ENCODE measurements around the gene FSHR.

The FSHR gene

GRCh38 chr2:49167131-49167530 lies 12.8 kb upstream of the FSHR start:
- Histone ChIP-seq H3K4me3 (ENCODE audit: low read length in 2 of 2) (no peak overlapping the region), H3K9ac (ENCODE audit: low read length in 2 of 2) (no peak overlapping the region), H3K36me3 (ENCODE audit: control insufficient read depth in 2 of 2, insufficient read depth in 2 of 2, low read length in 2 of 2) (no peaks in the 10 kb centered on the region), H3K27ac (ENCODE audit: low read length) (no peak overlapping the region), H3K4me1 (ENCODE audit: control insufficient read depth, insufficient read depth, low read length) (no peaks in the 10 kb centered on the region), H3K9me3 (ENCODE audit: control insufficient read depth in 2 of 2, low read length in 2 of 2) (no peaks in the 10 kb centered on the region), H3K27me3 (ENCODE audit: control insufficient read depth in 1 of 2, insufficient read depth in 2 of 2, low read length in 2 of 2) (no peaks in the 10 kb centered on the region)

- Histone ChIP-seq H3K4me3 (ENCODE audit: low read length in 2 of 2) (no peak overlapping the region), H3K9ac (ENCODE audit: low read length in 2 of 2) (no peak overlapping the region), H3K27me3 (ENCODE audit: control insufficient read depth in 1 of 2, insufficient read depth in 2 of 2, low read length in 2 of 2) (no peaks in the 10 kb centered on the region), H3K4me1 (ENCODE audit: control insufficient read depth, insufficient read depth, low read length) (no peaks in the 10 kb centered on the region), H3K9me3 (ENCODE audit: control insufficient read depth in 2 of 2, low read length in 2 of 2) (no peaks in the 10 kb centered on the region), H3K36me3 (ENCODE audit: control insufficient read depth in 2 of 2, insufficient read depth in 2 of 2, low read length in 2 of 2) (no peaks in the 10 kb centered on the region), H3K27ac (ENCODE audit: low read length) (no peak overlapping the region)
Measured at GRCh38 chr2:49165662-49166061, 11.3 kb upstream of the FSHR start.

GRCh38 chr2:49164729-49165128 lies 10.4 kb upstream of the FSHR start:
- H3K27ac ChIP-seq (ENCODE audit: low read length), result no peak overlapping the region
- H3K9me3 ChIP-seq (ENCODE audit: control insufficient read depth in 2 of 2, low read length in 2 of 2), result no peaks in the 10 kb centered on the region
- H3K4me3 ChIP-seq (ENCODE audit: low read length in 2 of 2), result no peak overlapping the region
- H3K27me3 ChIP-seq (ENCODE audit: control insufficient read depth in 1 of 2, insufficient read depth in 2 of 2, low read length in 2 of 2), result no peaks in the 10 kb centered on the region
- H3K36me3 ChIP-seq (ENCODE audit: control insufficient read depth in 2 of 2, insufficient read depth in 2 of 2, low read length in 2 of 2), result no peaks in the 10 kb centered on the region
- H3K9ac ChIP-seq (ENCODE audit: low read length in 2 of 2), result no peak overlapping the region
- H3K4me1 ChIP-seq (ENCODE audit: control insufficient read depth, insufficient read depth, low read length), result no peaks in the 10 kb centered on the region

- no peaks in the 10 kb centered on the region for H3K9me3 ChIP-seq (ENCODE audit: control insufficient read depth in 2 of 2, low read length in 2 of 2)
- H3K9ac ChIP-seq (ENCODE audit: low read length in 2 of 2), result no peak overlapping the region
- H3K4me1 ChIP-seq (ENCODE audit: control insufficient read depth, insufficient read depth, low read length), result no peaks in the 10 kb centered on the region
- no peak overlapping the region for H3K4me3 ChIP-seq (ENCODE audit: low read length in 2 of 2)
- H3K36me3 ChIP-seq (ENCODE audit: control insufficient read depth in 2 of 2, insufficient read depth in 2 of 2, low read length in 2 of 2), result no peaks in the 10 kb centered on the region
- no peaks in the 10 kb centered on the region for H3K27me3 ChIP-seq (ENCODE audit: control insufficient read depth in 1 of 2, insufficient read depth in 2 of 2, low read length in 2 of 2)
- H3K27ac ChIP-seq (ENCODE audit: low read length), result no peak overlapping the region
Measured at GRCh38 chr2:49162151-49162550, 7.8 kb upstream of the FSHR start.

- no peaks in the 10 kb centered on the region for H3K27me3 ChIP-seq (ENCODE audit: control insufficient read depth in 1 of 2, insufficient read depth in 2 of 2, low read length in 2 of 2)
- H3K9ac ChIP-seq (ENCODE audit: low read length in 2 of 2), result no peak overlapping the region
- H3K4me1 ChIP-seq (ENCODE audit: control insufficient read depth, insufficient read depth, low read length), result no peaks in the 10 kb centered on the region
- no peak overlapping the region for H3K27ac ChIP-seq (ENCODE audit: low read length)
- H3K9me3 ChIP-seq (ENCODE audit: control insufficient read depth in 2 of 2, low read length in 2 of 2), result no peaks in the 10 kb centered on the region
- H3K4me3 ChIP-seq (ENCODE audit: low read length in 2 of 2), result no peak overlapping the region
- no peaks in the 10 kb centered on the region for H3K36me3 ChIP-seq (ENCODE audit: control insufficient read depth in 2 of 2, insufficient read depth in 2 of 2, low read length in 2 of 2)
Measured at GRCh38 chr2:49154891-49155290, 576 bp upstream of the FSHR start.

GRCh38 chr2:49153252-49153651 lies 1.1 kb downstream of the FSHR start:
- Histone ChIP-seq H3K4me1 (ENCODE audit: control insufficient read depth, insufficient read depth, low read length) (no peaks in the 10 kb centered on the region), H3K27me3 (ENCODE audit: control insufficient read depth in 1 of 2, insufficient read depth in 2 of 2, low read length in 2 of 2) (no peaks in the 10 kb centered on the region), H3K27ac (ENCODE audit: low read length) (no peak overlapping the region), H3K9ac (ENCODE audit: low read length in 2 of 2) (no peak overlapping the region), H3K9me3 (ENCODE audit: control insufficient read depth in 2 of 2, low read length in 2 of 2) (no peaks in the 10 kb centered on the region), H3K36me3 (ENCODE audit: control insufficient read depth in 2 of 2, insufficient read depth in 2 of 2, low read length in 2 of 2) (no peaks in the 10 kb centered on the region), H3K4me3 (ENCODE audit: low read length in 2 of 2) (no peak overlapping the region)

- H3K27me3 ChIP-seq (ENCODE audit: control insufficient read depth in 1 of 2, insufficient read depth in 2 of 2, low read length in 2 of 2), result no peaks in the 10 kb centered on the region
- no peak overlapping the region for H3K9ac ChIP-seq (ENCODE audit: low read length in 2 of 2)
- no peak overlapping the region for H3K4me3 ChIP-seq (ENCODE audit: low read length in 2 of 2)
- H3K9me3 ChIP-seq (ENCODE audit: control insufficient read depth in 2 of 2, low read length in 2 of 2), result no peaks in the 10 kb centered on the region
- no peak overlapping the region for H3K27ac ChIP-seq (ENCODE audit: low read length)
- no peaks in the 10 kb centered on the region for H3K36me3 ChIP-seq (ENCODE audit: control insufficient read depth in 2 of 2, insufficient read depth in 2 of 2, low read length in 2 of 2)
- H3K4me1 ChIP-seq (ENCODE audit: control insufficient read depth, insufficient read depth, low read length), result no peaks in the 10 kb centered on the region
Measured at GRCh38 chr2:49152824-49153223, 1.5 kb downstream of the FSHR start.

- Histone ChIP-seq H3K9ac (ENCODE audit: low read length in 2 of 2) (no peak overlapping the region), H3K9me3 (ENCODE audit: control insufficient read depth in 2 of 2, low read length in 2 of 2) (no peaks in the 10 kb centered on the region), H3K27ac (ENCODE audit: low read length) (no peak overlapping the region), H3K4me1 (ENCODE audit: control insufficient read depth, insufficient read depth, low read length) (no peaks in the 10 kb centered on the region), H3K27me3 (ENCODE audit: control insufficient read depth in 1 of 2, insufficient read depth in 2 of 2, low read length in 2 of 2) (no peaks in the 10 kb centered on the region), H3K36me3 (ENCODE audit: control insufficient read depth in 2 of 2, insufficient read depth in 2 of 2, low read length in 2 of 2) (no peaks in the 10 kb centered on the region), H3K4me3 (ENCODE audit: low read length in 2 of 2) (no peak overlapping the region)
Measured at GRCh38 chr2:49146401-49146800, 7.9 kb downstream of the FSHR start.

- Histone ChIP-seq H3K4me3 (ENCODE audit: low read length in 2 of 2) (no peak overlapping the region), H3K4me1 (ENCODE audit: control insufficient read depth, insufficient read depth, low read length) (no peaks in the 10 kb centered on the region), H3K36me3 (ENCODE audit: control insufficient read depth in 2 of 2, insufficient read depth in 2 of 2, low read length in 2 of 2) (no peaks in the 10 kb centered on the region), H3K27ac (ENCODE audit: low read length) (no peak overlapping the region), H3K9ac (ENCODE audit: low read length in 2 of 2) (no peak overlapping the region), H3K27me3 (ENCODE audit: control insufficient read depth in 1 of 2, insufficient read depth in 2 of 2, low read length in 2 of 2) (no peaks in the 10 kb centered on the region), H3K9me3 (ENCODE audit: control insufficient read depth in 2 of 2, low read length in 2 of 2) (no peaks in the 10 kb centered on the region)
Measured at GRCh38 chr2:49131801-49132200, 22.5 kb downstream of the FSHR start.

- no peaks in the 10 kb centered on the region for H3K9me3 ChIP-seq (ENCODE audit: control insufficient read depth in 2 of 2, low read length in 2 of 2)
- H3K4me3 ChIP-seq (ENCODE audit: low read length in 2 of 2), result no peak overlapping the region
- H3K9ac ChIP-seq (ENCODE audit: low read length in 2 of 2), result no peak overlapping the region
- H3K36me3 ChIP-seq (ENCODE audit: control insufficient read depth in 2 of 2, insufficient read depth in 2 of 2, low read length in 2 of 2), result no peaks in the 10 kb centered on the region
- H3K27me3 ChIP-seq (ENCODE audit: control insufficient read depth in 1 of 2, insufficient read depth in 2 of 2, low read length in 2 of 2), result no peaks in the 10 kb centered on the region
- H3K4me1 ChIP-seq (ENCODE audit: control insufficient read depth, insufficient read depth, low read length), result no peaks in the 10 kb centered on the region
- H3K27ac ChIP-seq (ENCODE audit: low read length), result no peak overlapping the region
Measured at GRCh38 chr2:49129034-49129433, 25.3 kb downstream of the FSHR start.

GRCh38 chr2:49123600-49123999 lies 30.7 kb downstream of the FSHR start:
- H3K36me3 ChIP-seq (ENCODE audit: control insufficient read depth in 2 of 2, insufficient read depth in 2 of 2, low read length in 2 of 2), result no peaks in the 10 kb centered on the region
- no peak overlapping the region for H3K27ac ChIP-seq (ENCODE audit: low read length)
- H3K9ac ChIP-seq (ENCODE audit: low read length in 2 of 2), result no peak overlapping the region
- no peak overlapping the region for H3K4me3 ChIP-seq (ENCODE audit: low read length in 2 of 2)
- H3K4me1 ChIP-seq (ENCODE audit: control insufficient read depth, insufficient read depth, low read length), result no peaks in the 10 kb centered on the region
- H3K9me3 ChIP-seq (ENCODE audit: control insufficient read depth in 2 of 2, low read length in 2 of 2), result no peaks in the 10 kb centered on the region
- H3K27me3 ChIP-seq (ENCODE audit: control insufficient read depth in 1 of 2, insufficient read depth in 2 of 2, low read length in 2 of 2), result no peaks in the 10 kb centered on the region

GRCh38 chr2:49122107-49122506 lies 32.2 kb downstream of the FSHR start:
- no peaks in the 10 kb centered on the region for H3K4me1 ChIP-seq (ENCODE audit: control insufficient read depth, insufficient read depth, low read length)
- H3K9me3 ChIP-seq (ENCODE audit: control insufficient read depth in 2 of 2, low read length in 2 of 2), result no peaks in the 10 kb centered on the region
- H3K27me3 ChIP-seq (ENCODE audit: control insufficient read depth in 1 of 2, insufficient read depth in 2 of 2, low read length in 2 of 2), result no peaks in the 10 kb centered on the region
- H3K4me3 ChIP-seq (ENCODE audit: low read length in 2 of 2), result no peak overlapping the region
- no peak overlapping the region for H3K27ac ChIP-seq (ENCODE audit: low read length)
- no peak overlapping the region for H3K9ac ChIP-seq (ENCODE audit: low read length in 2 of 2)
- H3K36me3 ChIP-seq (ENCODE audit: control insufficient read depth in 2 of 2, insufficient read depth in 2 of 2, low read length in 2 of 2), result no peaks in the 10 kb centered on the region
